ENCODE results near the gene RICTOR.

- TF ChIP-seq, protein P1, sequence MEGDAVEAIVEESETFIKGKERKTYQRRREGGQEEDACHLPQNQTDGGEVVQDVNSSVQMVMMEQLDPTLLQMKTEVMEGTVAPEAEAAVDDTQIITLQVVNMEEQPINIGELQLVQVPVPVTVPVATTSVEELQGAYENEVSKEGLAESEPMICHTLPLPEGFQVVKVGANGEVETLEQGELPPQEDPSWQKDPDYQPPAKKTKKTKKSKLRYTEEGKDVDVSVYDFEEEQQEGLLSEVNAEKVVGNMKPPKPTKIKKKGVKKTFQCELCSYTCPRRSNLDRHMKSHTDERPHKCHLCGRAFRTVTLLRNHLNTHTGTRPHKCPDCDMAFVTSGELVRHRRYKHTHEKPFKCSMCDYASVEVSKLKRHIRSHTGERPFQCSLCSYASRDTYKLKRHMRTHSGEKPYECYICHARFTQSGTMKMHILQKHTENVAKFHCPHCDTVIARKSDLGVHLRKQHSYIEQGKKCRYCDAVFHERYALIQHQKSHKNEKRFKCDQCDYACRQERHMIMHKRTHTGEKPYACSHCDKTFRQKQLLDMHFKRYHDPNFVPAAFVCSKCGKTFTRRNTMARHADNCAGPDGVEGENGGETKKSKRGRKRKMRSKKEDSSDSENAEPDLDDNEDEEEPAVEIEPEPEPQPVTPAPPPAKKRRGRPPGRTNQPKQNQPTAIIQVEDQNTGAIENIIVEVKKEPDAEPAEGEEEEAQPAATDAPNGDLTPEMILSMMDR (IDR thresholded peaks at IDR 0.05): no peak
- TF ChIP-seq POLR2A (IDR thresholded peaks at IDR 0.05) (no peak), EP300 (IDR thresholded peaks at IDR 0.05) (no peak), POLR2AphosphoS5 (IDR thresholded peaks at IDR 0.05) (no peak)
Observed at GRCh38 chr5:38932854-38933408, 141.3 kb downstream of the RICTOR start.
